Measurements from ENCODE around the gene LMAN1L.
A peak's percentile ranks its signal among the peaks of the same experiment; 100 is the strongest.
"Not testable (repeated sequence)": the region's sequence is repeated elsewhere in the genome, so short reads cannot be mapped to it uniquely, and the experiment has no call there.

The LMAN1L gene

DNA sequence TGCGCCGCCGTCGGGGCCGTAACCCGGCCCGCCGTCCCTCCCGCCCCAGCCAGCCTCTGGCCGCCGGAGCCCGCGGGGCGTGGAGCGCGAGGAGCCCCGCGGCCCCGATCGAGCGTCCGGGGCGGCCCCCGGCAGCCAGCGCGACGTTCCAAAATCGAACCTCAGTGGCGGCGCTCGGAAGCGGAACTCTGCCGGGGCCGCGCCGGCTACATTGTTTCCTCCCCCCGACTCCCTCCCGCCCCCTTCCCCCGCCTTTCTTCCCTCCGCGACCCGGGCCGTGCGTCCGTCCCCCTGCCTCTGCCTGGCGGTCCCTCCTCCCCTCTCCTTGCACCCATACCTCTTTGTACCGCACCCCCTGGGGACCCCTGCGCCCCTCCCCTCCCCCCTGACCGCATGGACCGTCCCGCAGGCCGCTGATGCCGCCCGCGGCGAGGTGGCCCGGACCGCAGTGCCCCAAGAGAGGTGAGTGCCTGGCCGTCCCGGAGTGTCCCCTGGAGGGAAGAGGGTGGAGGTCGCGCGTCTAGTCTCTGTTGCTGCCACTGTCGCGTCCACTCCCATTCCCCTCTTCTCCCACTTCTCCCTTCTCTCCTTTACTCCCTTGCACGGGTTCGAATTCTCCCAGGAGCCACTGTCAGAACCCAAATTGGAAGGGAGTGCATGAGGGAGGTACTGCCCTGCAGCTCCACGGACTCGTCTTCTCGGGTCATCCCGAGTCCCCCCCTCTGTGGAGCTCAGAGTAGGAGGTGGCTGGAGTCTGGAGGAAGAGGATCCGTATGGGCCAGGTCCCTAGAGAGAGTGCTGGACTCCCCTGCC lies 30.2 kb upstream of the LMAN1L start:
- peak; percentile 43 for DNase-seq (ENCODE audit: low spot score)

DNA sequence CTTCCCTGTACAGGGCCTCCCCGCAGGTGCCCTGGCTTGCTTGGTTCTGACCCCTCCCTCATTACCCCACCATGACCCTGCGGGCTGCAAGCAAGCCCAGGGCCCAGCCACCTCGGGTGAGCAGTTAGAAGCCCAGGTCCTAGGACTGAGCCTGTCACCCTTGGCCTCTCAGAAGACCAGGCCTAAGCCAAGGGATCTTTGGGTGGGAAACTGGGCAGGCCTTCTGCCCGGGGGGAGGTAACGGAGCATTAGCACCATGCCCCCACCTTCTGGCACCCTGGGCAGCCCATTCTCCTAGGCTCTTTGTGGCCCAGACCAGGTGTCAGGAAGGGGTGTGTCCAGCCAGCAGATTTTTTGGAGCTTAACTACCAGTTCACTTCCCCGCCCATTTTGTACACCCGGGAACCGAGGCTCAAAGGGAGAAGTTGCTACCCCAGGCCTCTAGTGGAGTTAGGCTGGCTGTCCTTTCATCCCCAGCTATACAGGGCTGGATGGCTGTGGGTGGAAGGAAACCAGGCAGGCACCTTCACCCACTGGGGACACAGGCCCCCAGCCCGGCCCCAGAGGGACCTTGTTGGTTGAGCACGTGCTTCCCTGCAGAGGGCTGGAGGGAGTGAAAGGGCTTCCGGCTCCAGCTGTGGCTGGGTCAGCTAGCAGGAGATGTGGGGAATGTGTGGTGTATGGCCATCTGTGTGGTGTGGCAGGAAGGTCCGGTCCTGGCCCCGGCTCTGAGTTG lies 29.4 kb upstream of the LMAN1L start:
- no peak for DNase-seq (ENCODE audit: low spot score)

DNA sequence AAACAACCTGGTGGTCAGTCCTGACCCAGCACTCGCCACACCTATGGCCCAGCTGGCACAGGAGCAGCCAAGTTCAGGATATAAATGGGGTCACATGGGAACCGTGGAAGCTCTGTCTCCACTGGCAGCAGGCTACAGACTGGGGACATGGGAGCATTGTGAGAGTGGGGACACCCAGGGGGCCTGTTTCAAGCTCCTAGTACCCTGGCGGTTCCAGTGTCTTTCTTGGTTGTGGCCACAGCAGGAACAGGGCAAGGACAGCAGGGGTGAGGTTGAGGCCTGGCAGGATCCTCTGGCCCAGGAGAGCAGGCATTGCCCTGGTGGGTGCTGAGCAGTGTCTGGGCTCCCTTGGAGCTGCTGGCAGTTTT lies 28.8 kb upstream of the LMAN1L start:
- no peak for DNase-seq (ENCODE audit: low spot score)

DNA sequence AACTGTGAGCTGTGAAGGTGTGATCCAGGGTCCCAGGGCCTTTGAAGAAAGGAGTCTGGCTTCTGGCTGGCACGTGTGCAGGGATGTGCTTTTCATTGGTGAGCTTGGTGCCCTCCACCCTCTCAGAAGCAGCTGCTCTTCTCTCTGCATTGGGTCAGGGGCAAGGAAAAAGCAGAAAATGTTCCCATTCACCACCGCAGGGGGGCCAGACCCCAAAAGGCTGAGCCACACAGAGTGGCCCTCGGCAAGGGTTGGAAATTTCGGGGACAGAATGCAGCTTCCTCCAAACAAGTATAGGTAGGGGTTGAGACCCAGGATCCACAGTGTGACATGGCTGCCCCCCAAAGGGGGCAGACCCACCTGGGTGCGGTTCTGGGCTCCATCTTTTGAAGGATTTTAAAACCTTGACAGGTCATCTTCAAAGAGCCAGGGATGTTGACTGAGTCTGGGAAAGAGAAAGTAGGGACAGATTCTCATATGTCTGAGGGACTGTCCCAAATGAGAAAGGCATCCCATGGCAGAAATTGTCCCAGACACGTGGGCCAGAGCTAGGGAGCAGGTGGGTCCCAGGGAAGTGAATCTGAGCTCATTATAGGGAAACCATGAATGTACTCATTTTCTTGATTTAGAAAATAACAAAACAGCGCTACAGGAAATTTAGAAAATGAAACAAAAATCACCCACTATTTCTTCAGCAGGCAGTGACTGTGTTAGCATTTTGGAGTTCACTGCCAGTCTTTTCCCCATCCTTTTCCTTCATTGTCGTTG lies 28.0 kb upstream of the LMAN1L start:
- DNase-seq (ENCODE audit: low spot score), result no peak

DNA sequence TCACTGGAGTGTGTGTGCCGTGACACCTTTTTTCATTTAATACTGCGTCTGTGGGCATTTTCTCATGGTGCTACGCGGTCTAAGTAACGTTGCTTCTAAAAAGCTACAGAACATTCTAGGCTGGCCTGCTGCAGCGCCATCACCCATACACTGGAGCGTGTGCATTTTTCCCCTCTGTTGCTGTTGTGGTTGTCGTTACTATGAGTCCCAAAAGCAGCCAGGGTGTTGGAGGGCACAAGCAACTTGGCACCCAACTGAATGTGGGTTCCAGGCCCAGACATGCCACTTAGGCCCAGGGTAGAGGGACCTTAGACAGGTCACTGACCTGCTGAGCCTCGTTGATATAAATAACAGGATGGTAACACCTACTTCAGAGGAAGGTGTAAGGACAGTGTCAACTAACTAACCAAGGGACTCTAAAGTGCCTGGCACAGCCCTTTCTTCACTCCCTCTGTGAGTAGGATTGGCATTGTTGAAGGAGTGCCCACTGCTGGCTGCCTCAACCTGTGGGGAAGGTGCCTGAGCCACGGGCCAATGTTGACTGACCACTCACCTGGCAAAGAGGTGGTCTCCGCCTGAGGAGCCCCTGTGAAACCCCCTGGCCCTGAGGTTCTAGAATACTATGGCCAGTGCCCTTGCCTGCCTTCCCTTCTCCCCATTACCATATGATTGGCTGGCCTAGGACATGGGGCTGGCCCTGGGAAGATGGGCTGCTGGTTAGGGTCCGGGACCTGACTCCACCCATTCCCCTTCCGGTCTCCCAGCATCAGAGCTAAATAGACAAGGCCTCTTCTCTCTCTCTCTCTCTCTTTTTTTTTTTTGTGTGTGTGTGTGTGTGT lies 27.2 kb upstream of the LMAN1L start:
- DNase-seq (ENCODE audit: low spot score), result peak; percentile 53

DNA sequence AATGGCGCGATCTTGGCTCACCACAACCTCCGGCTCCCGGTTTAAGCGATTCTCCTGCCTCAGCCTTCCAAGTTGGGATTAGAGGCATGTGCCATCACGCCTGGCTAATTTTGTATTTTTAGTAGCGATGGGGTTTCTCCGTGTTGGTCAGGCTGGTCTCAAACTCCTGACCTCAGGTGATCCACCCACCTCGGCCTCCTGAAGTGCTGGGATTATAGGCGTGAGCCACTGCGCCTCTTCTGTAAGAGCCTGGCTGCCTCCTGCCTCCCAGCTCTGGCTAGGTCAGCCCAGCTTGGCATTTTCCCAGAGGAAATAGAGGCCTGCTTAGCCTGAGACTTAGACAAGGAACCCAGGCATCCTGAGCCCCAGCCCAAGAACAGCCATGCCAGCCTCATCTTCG lies 26.6 kb upstream of the LMAN1L start:
- not testable (repeated sequence) for DNase-seq (ENCODE audit: low spot score)

DNA sequence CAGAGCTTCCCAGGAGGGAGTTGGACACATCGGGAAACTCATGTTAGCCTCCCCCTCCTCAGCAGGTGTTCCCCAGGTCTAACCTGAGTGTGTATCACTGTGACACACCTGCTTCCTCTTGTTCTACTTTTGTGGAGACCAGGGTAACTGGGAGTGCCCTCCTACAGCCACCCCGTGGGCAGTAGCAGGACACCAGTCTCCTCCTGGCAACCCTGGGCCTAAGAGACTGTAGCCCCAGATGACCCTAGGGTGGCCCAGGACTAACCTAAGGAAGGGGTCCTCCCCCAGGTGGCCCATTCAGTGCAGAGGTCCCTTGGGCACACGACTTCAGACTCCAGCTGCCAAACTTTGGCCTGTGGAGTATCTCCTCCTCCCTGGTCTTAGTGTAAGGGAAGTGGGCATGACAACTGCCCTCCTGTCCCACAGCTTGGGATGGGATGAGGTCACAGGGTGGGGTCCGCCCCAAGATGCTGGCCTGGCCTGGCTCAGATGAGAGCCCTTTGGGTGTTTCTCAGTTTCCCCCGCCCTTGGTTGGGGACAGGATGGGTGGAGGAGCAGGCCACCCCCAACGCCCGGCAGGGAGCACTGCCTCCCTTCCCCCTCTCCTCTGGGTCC lies 26.0 kb upstream of the LMAN1L start:
- DNase-seq (ENCODE audit: low spot score), result no peak

DNA sequence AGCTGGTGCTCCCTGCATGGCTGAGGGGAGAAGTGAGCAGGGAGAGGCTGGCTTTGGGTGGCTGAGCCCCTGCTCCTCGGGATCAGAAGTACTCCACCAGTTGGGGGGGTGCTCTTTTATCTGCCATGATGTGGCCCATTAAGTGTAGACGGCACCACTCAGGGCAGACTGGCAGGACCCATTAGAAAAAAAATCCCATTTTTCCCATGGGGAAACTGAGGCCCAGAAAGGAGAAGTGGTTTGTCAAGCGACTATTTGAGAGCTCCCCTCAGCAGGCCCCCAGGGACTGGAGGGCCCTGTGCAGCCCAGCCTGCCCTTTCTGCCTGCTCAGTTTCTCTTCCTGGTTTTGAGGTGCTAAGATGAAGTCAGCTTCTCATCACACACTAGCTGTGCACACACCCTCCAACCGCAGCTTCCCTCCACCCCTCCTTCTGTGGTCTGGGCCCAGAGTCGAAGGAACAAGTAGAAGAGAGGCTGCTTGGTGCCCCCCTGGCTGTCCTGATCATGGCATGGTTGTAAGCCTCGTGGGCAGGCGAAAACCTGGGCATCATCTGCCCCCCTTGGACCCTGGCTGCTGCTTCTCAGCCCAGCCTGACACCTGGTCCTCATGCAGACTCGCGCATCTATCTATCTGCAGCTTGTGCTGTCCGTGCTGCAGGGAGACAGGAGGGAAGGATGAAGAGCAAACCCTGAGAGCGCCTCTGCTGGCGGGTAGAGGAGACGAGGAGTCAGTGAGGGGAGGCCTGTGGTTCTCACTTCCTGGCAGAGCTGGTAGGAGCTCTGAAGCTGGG lies 25.2 kb upstream of the LMAN1L start:
- DNase-seq (ENCODE audit: low spot score), result peak; percentile 88

DNA sequence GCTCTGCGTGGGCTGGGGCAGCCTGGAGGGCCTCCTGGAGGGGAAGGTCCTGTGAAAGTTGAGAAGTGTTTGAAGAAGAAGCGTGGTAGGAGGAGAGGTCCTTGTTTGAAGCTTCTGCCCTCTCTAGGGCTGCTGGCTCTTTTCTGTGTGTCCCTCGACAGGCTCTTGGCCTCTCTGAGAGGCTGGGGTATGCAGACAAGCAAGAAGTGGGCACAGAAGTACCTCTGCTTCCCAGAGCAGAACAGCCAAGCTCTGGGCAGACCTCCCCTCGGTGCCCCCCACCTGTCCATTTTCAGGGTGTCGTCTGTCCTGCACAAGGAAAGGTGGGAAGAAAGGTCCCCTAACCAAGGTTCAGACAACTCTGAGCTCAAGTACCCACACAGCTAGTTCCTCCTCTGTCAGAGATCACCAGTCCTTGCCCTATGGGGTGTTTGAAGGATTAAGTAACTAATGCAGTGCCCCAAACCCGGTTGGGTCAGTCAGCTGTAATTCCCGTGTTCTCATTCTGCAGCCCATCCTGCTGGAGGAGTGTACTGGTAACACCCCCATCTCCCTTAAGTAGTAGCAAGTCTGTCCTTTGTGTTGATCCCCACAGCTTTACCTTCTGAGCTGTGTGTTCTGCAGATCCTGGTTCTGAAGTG lies 24.5 kb upstream of the LMAN1L start:
- DNase-seq (ENCODE audit: low spot score), result no peak

DNA sequence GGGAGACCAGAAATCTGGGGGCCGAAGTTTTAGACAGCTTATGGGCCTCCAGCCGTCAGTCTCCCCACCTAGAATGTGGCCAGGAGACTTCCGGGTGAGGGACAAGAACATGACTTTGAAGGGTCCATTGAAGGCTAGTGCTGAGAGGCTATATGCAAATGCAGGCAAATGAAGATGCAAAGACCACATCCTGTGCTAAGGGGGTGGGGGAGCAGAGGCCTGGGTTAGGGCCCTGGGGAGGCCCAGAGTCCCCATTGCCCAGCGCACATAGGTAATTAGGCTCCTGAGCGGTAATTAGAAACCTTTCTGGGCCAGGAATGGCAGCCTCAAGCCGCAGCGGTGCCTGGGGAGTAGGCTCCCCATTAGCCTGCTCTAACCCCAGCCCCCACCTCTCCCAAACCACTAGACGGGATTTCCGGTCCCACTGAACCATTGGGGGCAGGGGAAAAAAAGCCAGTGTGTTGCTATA lies 23.9 kb upstream of the LMAN1L start:
- peak; percentile 39 for DNase-seq (ENCODE audit: low spot score)

DNA sequence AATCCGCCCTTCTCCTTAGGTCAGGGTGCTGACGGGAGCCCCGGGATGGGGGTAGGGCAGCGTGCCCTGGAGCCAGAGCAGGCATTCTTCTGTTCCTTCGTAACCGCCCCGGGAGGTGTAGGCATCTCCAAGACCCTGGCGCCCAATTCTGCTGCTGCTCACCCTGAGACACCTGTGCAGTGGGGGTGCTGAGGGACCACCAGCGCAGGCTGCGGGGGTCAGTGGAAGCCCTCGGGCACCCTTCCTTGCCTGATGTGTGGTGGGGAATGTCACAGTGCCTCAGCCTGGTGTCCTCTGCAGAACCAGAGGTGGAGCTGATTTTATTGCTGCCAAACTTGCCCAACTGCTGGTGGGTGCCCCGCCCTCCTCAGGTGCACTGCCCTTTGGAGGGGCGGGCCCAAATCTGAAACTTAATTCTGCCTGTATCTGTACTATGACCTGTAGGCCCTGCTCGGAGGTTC lies 23.4 kb upstream of the LMAN1L start:
- no peak for DNase-seq (ENCODE audit: low spot score)

DNA sequence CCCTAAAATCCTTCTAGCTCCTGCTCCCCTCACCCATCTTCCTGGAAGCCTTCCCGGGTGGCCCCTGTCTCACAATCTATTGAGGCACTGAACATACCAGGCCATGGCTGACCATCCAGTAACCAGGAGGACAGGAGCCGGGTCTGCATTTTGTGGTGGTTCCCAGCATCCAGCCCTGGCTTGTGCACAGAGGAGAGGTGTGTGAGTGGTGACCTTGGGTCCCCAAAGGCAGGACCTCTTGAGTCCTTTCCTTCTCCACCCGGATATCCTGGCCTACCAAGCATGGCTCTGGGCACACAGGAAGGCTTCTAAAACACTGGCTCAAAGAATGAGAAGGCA lies 22.9 kb upstream of the LMAN1L start:
- DNase-seq (ENCODE audit: low spot score), result no peak

DNA sequence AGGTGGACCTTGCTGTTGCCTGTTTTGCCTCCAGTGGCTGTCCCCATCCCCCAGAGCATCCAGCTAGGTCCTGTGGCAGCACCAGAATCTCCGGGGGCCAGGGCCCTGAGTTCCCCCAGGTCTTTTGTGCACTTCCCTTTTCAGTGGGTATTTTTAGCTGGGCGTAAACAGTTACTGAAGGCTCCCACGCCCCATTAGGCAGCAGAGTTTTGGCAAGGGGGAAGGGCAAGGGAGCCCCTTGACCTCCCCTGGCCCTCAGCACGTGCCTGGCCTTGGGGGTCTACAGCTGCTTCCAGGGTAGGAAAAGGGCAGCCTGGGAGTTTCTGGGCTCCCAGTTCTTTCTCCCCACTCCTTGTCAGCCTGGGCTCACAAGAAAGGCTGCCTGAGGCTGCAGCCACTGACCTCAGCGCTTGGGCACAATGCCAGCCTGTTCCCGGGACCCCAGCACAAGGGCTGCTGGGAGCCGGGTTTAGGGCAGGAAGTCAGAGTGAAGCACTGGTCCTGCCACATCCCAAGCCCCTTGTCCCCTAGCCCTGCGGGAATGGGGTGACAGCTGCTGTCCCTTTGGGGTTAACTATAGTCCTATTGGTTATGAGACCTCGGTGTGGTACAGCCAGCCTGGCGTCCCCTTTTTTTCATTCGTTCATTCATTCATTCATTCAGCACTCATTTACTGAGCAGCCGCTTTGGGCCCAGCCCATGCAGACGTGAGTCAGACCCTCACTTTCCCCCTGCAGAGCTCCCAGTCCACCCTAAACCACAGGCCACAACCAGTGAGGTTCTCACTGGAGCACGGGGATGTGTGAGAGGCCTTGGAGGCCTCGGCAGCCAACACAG lies 22.3 kb upstream of the LMAN1L start:
- DNase-seq (ENCODE audit: low spot score), result peak; percentile 50

DNA sequence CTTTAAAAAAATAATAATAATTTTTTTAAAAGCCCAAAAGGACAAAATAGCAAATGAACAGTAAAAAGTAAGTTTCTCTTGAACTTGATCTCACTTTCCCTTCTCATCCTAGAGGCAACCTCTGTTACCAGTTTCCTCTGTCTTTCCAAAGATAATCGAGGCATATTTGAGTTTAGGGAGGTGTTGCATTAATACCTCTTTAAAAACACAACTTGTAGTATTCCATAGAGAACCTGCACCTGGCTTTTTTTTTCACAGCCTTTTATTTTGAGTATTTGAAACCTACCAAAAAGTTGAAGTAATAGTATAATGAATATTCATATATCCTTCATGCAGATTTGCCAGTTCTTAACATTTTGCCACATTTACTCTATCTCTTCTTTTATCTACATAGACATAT lies 21.6 kb upstream of the LMAN1L start:
- DNase-seq (ENCODE audit: low spot score), result no peak

DNA sequence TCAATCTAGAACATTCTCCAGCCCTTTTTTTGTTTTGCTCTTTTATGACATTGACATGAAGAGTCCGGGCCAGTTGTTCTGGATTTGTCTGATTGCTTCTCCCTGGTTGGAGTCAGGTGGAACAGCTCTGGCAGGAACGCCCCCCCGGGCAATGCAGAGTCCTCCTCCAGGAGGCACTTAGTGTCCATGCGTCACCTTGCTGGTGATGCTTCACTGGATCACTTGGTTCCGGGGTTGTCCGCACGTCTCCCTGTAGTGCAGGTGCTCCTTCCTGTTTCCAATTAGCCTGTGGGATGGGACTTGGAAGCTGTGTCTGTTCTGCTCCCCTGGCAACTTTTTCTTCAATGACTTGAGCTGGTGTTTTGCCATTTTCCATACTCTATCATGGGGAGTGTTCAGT lies 21.0 kb upstream of the LMAN1L start:
- DNase-seq (ENCODE audit: low spot score), result no peak

DNA sequence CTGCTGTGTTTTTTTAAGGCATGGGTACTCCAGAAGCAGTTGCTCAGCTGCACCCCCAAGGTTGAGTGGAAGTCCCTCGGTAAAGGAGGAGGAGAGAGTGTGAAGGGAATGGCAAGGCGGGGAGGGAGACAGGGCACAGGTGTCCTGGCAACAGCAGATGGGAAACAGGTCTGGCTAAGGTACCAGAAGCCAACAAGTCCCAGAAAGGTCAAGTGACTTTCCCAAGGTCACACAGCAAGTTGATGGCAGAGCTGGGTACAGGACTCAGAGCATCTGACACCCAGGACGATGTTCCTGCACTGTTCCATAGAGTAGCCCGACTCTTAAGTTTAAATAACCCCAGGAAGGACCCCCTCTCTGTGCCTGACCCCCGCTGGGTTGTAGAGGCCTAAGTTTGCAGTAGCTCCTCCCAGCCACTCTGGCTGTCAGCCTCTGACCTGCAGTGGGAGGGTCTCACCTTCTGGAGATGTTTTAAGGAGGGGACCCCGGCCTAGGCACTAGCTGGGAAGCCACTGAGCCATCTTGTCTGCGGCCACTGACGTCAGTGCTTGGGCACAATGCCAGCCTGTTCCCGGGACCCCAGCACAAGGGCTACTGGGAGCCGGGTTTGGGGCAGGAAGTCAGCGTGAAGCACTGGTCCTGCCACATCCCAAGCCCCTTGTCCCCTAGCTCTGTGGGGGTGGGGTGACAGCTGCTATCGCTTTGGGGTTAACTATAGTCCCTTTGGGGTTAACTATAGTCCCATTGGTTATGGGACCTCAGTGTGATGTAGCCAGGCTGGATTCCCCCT lies 20.2 kb upstream of the LMAN1L start:
- DNase-seq (ENCODE audit: low spot score), result no peak

DNA sequence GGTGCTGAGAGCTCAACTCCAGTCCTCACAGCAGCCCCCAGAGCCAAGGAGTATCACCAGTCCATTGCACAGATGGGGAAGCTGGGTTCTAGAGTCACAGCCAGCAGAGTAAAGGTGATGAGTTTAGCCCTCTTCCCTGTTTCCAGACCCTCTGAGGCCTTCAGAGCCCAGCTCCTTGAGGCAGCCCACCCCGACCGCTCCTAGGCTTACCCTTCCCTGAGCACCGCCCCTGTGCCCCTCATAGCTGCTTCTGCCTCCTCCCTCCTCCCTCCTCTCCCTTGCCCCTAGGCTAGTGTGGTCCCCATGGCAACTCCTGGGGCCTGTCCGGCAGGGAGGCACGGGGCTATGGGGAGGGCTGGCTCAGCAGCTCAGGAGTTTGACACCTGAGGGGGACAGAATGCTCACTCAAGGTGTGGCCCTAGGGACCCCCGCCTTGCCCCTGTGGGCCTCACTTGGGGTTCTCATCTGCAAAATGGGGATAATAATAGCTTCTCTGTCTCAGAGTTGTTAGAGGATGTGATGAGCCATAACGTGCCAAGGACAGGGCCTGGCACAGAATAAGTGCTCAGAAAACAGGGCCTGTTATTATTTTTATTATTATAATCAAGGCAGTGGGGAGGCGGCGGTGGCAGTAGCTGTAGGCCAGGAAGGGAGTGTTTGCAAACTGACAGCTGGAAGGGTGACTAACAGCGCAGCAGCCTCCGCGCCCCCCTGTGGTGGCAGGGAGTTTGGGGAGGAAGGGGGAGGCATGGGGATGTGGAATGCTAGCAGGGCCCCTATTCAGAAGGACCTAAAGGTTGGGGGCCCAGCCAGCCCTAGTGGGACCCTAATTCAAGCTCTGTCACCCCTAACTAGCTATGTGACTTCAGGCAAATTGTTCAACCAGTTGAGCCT lies 19.3 kb upstream of the LMAN1L start:
- DNase-seq (ENCODE audit: low spot score), result peak; percentile 78
